ENCODE measurements around the gene FYB1.
A peak's percentile ranks its signal among the peaks of the same experiment; 100 is the strongest.

The FYB1 gene

DNA sequence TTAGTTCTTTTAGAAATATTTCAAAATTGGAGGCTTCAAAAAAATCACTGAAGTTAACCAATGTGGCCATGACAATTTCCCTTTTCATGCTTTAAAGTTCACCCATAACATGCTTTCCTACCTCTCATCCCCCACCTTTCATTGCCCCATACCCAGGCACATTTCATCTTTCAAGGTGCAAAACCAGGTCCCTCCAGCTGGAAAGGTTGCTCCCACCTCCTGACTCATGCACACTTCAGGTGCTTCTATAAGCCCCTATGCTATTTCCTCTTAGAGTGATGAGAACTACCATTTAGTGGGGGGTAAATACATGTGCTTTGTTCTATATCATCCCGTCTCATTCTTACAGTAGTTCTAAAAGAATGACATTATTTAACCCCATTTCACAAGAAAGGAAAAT, 15.4 kb downstream of the FYB1 start:
- DNase-seq, result no peak

DNA sequence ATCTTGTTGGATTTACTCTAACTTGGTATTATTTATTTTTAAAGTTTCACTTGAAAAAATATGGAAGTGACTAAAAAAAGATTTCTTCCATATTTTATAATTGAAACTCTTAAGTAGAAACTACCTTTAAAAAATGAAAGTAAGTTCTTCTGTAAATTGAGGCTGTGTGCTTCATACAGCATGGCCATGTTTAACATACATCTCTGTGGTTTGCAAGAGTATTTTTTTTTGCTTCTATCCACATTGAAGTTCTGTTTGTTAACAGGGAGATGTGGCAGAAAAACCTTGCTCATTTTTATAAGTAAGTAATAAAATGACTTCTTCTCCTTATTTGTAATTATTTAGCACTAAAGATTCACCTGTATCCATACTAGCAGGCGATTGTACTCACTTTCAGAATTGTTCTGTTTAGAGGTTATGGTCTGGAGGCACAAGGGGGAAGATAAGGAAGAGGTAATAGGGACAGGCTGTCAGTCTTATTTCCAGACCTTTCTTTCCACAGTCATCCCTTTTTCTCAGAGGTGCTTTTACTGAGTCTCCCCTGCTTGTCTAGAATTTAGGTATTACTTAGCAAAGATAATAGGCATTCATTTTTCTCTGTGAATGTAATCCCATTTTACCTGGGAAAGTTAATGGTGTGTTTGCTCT, 16.0 kb downstream of the FYB1 start:
- DNase-seq, result no peak

DNA sequence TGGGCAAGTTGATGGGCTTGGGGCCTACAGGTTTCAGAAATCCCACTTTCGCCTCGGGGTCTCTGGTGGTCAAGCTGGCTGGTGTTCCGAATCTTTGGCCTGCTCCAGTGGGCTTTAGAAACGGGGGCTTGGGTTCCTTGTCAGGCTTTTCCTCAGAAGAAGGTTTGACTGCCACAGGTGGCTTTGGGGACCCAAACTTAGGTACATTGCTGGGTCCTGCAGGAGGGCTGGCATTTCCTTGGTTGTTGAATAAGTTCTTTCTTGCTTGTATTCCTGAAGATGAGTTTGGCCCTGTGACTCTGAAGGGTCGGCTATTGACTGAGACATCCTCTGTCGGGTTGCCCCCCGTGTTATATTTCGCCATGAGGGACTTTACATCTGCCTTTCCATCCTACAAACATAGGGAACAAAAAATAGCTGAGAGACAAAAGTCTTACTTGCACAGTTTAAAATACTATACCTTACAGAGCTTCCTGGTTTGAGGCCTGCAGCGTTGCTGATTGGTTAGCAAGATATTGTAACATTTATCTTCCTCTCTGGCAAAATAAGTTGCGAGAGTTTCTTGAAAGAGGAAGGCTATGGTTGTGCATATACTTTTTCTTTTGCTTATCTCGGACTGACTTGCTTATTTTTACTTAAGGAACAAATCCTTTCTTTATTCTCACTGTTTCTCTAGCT, 16.6 kb downstream of the FYB1 start:
- peak; percentile 42 for DNase-seq

DNA sequence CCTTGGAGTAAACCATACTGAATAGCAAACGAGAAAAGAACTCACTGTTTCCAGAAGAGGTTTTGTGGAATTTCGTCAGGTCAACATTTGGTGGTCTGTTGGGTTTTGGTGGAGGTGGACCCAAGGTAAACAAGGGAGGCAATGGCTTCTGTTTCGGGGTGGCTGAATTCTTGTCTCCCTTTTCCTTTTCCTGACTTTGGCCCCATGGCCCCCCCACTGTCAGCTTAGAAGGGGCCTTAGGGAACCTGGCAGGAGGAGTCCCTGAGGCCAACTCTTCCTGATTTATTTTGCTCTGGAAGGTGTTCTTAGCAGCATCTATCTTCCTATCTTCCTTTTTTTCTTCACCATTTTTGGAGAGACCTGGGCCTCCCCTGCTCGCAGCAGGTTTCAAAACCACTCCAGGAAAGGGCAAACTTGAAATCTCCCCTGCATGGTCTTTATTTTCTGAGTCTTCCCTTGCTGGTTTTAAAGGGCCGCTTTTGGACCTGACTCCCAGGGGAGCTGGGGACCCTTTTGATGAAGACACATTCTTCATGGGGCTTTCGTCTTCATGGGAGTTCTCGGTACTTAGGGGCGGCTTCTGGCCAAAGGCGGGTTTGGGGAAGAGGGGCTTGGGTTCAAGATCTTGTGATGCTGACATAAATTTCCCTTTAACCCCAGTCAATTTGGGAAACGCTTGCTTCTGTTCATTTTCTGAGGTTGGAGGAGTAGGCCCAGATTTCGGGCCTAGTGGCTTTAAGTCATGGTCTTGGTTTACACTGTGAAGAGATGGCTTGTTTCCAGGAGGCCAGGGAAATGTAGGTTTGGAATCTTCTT, 17.4 kb downstream of the FYB1 start:
- no peak for DNase-seq

DNA sequence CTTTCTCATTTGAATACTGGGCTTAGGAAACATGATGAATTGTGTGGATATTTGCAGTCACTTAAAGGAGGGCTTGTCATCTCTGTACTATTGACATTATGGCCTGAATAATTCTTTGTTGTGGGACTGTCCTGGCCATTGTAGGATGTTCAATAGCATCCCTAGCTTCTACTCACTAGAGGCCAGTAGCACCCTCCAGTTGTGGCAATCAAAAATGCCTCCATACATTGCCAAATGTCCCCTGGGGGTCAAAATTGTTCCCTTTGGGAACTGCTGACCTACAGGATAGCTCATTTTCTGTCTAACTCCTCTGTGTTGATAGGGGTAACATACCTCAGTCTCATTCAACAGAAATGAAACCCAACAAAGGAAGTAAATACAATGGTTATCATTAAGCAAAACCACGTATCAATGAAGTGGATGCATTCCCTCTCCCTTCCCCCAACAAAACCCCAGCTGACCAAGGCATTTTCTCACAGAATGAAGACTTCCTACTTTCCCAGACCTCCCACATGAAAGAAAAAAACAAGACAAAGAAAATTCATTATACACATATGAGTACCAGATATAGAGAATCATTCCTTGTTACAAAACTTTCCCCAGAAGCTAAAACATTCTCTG, 18.1 kb downstream of the FYB1 start:
- DNase-seq, result no peak

DNA sequence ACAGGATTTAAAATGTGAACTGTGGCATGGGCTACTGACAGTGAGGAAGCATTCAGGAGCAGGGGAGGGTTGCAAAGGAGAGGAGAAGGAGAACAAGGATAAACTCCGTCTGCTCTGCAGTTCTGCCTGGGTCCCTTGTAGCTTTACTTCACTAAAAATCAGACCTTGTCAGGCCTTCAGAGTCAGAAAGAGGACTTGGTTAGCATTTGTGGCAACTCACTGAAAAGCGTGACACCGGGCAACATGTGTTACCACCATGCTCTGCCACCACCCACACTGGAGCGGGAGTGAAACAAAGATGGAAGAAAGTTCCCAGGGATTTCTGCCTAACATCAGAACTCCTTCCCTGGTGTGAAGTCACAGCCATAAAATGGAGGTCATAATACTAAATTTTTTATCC, 19.3 kb downstream of the FYB1 start:
- no peak for DNase-seq

DNA sequence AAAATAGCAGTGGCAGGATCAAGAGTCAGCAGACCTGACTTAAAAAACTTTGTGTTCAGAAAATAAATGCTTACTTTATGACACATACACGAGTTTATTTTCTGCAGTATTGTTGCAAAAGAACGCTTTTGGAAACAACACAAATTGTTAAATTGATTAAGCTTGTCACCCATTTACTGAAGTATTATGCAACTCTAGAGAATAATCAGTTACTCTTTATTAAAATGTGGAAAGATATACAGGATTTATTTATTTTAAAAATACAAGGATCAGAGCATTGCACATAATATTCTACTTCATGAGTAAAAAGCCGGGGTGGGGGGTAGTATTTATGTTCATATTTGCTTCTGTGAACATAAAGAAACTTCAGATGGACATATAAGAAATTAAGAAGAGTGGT, 20.0 kb downstream of the FYB1 start:
- no peak for DNase-seq

DNA sequence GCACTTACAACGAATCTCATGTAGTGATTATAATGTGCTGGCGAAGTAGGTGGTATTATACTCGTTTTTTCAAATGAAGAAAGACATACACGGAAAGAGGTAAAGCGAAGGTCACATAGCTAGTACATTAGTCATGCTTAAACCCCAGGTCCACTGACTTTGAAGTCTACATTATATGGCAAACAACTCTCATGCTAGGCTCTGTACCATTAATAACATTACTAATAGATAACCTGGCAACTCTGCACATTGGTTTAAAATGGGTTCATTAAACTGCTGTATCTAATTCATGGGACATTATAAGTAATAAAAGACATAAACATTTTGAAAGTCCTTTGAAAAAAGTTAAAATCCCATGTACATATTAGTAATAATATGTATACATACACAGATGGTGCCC, 21.2 kb downstream of the FYB1 start:
- DNase-seq, result no peak

DNA sequence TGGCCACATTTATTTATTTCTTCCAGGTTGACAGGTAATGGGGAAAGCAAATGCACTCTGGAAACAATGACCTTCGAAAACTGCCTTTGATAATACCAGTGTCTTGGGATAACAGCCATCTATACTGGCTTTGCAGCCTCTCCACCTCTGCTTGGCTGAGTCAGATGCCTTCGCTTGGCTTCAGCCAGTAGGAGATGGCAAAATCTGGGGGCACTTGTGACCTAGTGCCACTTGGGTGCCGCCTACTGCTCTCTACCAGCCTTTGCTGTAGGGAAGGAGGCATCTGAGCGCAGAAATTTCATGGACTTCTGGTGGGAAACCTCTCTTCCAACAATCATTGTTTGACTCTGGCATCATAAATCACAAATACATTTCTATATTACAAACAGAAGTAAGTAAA, 21.8 kb downstream of the FYB1 start:
- peak; percentile 56 for DNase-seq

DNA sequence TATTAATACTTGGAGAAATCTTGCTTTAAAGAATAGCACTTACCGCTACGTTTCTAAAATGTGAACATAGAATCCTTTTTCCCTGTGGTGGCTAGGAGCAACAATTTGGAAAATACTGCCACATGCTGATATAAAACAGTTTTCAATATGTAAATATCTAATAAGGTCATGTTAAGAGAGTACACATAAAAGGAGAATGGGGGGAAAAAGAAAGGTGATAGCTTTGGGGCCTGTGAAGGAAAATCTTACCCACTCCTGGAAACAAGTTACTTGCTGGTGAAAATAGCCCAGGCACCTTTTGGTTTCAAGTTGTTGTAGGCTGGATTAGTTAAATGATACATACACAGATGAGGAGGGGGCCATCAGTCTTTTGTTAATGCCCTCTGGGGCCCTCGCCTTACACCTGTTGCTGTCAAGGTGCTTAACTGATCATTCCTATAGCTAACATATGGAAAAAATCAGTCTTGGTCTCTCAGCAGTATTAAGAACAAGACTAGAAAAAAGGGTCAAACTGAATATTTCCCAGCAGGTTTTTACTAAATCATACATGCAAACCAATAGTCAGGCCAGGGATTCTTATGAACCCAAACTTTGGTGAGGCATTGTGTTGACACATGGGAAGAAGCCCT, 24.1 kb downstream of the FYB1 start:
- DNase-seq, result no peak

DNA sequence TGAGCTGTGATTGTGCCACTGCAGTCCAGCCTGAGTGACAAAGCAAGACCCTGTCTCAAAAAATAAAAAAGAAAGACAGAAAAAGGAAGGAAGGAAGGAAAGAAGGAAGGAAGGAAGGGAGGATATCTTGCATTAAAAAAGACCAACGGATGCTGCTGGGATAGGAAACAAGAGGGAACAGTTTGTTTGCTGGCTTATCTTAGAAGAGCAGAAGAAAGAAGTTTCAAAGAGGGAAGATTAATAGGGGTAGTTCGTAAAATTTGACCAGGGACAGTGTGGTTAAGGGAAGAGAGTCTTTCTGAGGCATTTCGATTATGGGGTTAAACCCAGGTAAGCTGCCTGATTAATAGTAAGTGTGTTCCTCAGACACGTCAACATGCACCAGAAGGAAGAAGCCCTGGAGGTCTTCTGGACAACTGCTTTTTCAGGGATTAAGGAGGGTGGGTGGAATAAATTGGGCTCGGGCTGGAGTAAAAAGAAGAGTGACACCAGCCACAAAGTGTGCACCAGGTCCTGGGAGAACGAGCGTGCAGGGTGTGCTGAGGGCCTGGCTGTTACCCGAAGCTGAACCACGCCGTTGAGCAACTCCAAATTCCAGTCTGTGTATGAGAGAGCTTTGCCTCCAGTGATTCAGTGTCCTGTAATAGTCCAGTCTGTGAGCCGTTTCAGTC, 24.8 kb downstream of the FYB1 start:
- DNase-seq, result no peak

DNA sequence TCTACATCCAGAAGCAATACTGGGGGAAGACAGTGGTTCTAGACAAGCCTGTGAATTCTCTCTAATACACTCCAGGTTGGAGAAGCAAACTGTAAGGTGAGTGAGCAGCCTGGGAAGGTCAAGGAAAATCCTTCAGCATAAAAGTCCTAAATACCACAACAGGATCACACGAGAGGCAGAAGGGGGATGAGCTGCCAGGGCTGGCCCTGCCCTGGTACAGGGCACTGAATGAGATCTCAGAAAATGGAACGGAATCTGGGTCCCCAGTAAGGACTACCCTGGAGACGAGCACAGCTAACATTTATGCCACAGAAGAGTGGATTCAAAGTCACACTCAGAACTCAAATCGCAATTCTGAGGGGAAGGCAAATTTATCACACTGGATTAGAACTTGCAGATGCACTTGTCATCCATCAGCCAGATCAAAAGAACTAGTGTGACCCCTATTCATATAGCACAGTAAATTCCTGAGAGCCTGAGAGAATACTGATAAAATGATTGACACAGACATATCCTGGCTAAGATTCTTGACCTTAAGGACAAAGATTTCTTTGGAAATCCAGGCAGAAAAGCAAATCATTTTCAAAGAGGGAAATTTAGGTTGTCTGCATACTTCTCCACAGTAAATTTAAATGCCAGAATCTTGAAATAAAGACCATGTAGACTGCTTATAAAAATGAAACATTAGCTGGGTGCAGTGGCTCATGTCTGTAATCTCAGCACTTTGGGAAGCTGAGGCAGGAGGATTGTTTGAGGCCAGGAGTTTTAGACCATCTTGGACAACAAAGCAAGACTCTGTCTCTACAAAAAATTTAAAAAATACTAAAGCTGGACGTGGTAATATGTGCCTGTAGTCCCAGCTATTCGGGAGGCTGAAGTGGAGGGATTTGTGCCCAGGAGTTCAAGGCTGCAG, 25.6 kb downstream of the FYB1 start:
- DNase-seq, result no peak

DNA sequence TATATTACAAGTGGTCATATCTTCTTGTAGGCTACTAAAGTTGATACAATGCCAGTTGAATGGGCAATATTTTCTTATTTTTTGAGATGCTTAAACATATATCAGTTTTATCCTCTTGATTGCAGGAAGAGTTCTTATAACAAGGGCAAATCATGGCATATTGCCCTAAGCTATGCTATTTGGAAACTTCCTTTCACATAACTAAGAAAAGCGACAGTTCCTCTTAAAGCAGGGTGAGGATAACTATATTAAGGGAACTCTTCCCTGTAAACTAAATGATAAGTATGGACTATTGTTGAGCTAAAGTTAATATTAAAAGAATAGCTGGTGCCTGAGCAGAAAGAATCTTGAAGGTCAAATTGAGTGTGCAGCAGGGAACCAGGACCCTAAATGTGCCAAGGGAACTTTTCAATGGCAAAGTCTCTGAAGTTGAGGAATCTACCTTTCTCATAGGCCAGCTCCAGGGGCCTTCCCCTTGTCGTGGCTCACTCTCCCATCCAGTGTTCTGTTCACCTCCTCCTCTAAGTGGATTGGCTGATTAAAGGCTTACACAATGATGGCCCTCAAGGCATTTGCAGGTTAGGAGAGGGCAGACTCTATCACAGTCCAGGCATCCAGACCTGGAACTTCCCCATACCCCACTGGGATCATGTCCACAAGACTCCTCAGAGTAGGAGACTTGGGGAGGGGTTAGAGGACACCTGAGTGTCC, 26.8 kb downstream of the FYB1 start:
- DNase-seq, result no peak

DNA sequence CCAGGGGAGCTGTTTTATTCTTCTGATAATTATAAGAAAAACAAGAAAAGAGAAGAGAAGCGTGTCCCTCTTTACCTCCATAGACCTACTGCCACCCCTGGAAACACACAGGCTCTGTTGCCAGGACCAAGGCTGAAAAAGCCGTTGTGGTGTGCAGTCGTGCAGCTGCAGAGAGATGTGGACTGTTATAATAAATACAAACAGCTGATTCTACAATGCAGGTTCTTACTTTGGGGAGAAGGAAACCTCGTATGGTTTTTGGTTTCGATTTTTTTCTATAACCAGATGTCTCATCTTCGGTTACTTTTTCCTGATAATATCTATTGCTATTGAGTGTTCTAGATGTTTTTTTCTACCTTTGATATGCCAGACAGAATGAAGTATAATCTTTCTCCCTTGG, 28.1 kb downstream of the FYB1 start:
- DNase-seq, result no peak

DNA sequence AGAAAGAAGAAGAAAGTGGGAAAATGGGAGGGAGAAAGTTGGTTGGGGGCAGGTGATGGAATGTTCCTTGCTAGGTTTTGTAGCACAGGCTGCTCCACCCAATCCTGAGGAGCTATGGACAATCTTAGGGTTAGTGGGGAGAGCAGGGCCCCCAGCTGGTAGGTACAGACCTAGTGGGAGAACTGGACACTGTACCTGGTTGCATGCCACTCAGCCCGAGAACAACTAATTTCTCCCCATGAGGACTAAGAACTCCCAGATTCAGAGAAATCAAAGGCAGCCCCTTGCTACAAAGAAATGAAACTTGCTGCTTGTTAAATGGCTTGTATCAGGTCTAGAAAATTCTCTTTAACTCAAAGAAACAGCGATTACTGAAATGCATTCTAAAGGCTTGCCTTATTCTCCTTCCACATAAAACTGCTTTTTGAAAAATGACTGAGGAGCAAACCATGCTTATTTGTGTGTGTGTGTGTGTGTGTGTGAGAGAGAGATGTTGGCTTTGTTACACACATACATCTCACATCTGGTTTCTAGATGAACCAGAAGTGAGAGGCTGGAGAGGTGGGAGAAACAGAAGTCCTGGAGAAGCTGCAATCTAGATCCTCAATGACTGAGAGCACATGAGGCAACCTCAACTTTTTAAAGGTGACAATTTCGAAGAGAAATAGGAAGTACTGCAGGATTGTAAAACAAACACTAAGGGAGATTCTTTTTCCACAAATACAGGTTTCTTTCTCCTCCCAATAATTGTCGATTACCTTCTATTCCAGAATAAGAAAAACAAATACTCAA, 28.9 kb downstream of the FYB1 start:
- no peak for DNase-seq

DNA sequence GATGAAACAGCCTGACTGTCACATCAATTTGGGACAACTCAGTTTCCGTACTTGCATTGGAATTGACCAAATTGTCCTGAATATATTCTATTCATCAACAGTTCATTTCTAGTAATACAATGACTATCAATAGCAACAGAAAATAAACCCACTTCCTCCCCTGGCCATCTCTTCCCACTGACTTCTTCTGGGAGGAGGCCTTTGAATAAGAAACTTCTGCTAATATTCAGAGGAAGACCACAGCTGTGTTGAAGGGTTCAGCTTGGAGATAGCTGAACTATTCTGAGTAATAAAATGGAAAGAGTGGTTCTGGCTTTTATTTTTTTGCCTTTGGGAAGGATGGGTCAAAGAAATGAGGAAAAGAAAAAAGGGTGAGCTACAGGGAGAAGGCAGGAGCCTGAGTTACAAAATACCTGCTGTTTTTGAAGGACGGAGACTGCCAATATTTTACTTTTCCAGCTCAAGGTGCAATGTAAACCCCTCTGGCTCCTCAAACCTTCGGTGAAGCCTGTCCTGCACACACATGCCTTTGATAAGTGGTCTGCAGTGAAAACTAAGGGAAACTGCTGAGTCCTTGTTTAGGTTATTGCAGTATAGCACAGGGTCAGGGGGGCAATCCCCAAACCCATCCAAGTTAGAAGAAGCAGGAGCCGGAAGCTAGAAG, 29.9 kb downstream of the FYB1 start:
- DNase-seq, result no peak

DNA sequence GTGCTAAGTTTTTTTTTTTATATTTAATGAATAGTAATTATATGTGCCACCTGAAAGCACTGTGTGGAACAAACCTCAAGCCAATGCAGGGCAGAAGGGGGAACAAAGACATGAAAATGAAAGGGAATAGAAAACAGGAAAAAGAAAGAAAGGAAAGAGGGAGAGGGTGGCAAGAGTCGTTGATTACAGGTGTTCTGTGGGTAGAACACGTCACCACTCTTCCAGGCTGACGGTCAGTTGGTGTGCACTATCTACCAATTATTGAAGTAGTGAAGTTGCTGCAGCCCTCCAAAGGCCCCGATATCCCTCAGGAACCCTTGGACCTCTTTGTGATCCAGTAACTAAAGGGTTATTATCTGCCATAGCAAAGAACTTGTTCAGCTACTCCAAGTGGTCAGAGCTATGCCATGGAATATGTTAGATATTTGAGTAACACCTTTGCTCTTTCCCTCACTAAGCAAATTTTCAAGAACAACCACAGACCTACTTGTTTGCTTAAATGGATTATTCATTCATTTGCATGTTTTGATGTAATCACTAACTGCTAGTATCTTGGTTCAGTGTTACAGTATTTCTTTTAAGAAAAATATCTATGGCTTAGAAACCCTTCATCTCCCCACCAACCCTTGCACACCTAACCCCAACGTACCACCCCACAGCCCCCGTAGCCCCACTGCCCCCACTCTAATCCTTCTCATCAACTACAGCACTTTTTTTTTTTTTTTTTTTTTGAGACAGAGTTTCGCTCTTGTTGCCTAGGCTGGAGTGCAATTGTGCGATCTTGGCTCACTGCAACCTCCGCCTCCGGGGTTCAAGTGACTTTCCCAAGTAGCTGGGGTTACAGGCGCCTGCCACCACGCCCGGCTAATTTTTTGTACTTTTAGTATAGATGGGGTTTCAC, 31.3 kb downstream of the FYB1 start:
- no peak for DNase-seq
